Mesenchymal stem cell (in vitro differentiated cells and primary cell): ENCODE data around the gene BCL3.

Experiments
- DNase-seq: peaks from one replicate; pipeline ENCODE4 v3.0.0-alpha.2; 2013
- H2AFZ ChIP-seq: one replicate; pipeline ENCODE4 v1.6.1; 2013; ENCODE audit warnings: low read depth, mild to moderate bottlenecking, control low read depth, inconsistent platforms, low read length, moderate library complexity
- H2AK5ac ChIP-seq: 2 replicates; pipeline ENCODE4 v1.6.1; 2013; ENCODE audit warnings: low read length, moderate library complexity, mild to moderate bottlenecking, inconsistent platforms; ENCODE audit not compliant: severe bottlenecking
- H2BK120ac ChIP-seq: one replicate; pipeline ENCODE4 v1.6.1; 2013; ENCODE audit warnings: low read depth, mild to moderate bottlenecking, inconsistent platforms, low read length, moderate library complexity
- H2BK12ac ChIP-seq, 2 experiments: one replicate each; pipeline ENCODE4 v1.6.1; 2013; ENCODE audit warnings: inconsistent platforms in 2 of 2, low read length in 2 of 2, mild to moderate bottlenecking in 2 of 2, moderate library complexity in 2 of 2, control low read depth in 1 of 2
- H2BK15ac ChIP-seq: one replicate; pipeline ENCODE4 v1.6.1; 2013; ENCODE audit warnings: mild to moderate bottlenecking, low read depth, inconsistent platforms; ENCODE audit not compliant: poor library complexity, severe bottlenecking
- H2BK5ac ChIP-seq: 2 replicates; pipeline ENCODE4 v1.6.1; 2013; ENCODE audit warnings: low read depth, mild to moderate bottlenecking, low read length, control low read depth, inconsistent platforms; ENCODE audit not compliant: poor library complexity, severe bottlenecking
- H3K14ac ChIP-seq, 2 experiments: one replicate each; pipeline ENCODE4 v1.6.1; 2013; ENCODE audit warnings: inconsistent platforms in 2 of 2, low read length in 2 of 2, control low read depth in 1 of 2, mild to moderate bottlenecking in 1 of 2, moderate library complexity in 1 of 2
- H3K18ac ChIP-seq, 2 experiments: one replicate each; pipeline ENCODE4 v1.6.1; 2013; ENCODE audit warnings: inconsistent platforms in 2 of 2, low read length in 2 of 2, control low read depth in 1 of 2, low read depth in 1 of 2, mild to moderate bottlenecking in 1 of 2
- H3K23ac ChIP-seq, 2 experiments: one replicate each; pipeline ENCODE4 v1.6.1; 2013; ENCODE audit warnings: inconsistent platforms in 2 of 2, low read length in 2 of 2, mild to moderate bottlenecking in 2 of 2, moderate library complexity in 2 of 2, control low read depth in 1 of 2
- H3K27ac ChIP-seq: 2 replicates; pipeline ENCODE4 v1.5.1; 2013; ENCODE audit warnings: mild to moderate bottlenecking, moderate library complexity, low read length, control low read depth, inconsistent platforms; ENCODE audit not compliant: poor library complexity, severe bottlenecking
- H3K27me3 ChIP-seq, 2 experiments: 2 replicates each; pipeline versions ENCODE4 v1.6.1 to v1.7.0; 2013; ENCODE audit warnings: low read length in 2 of 2, mild to moderate bottlenecking in 2 of 2, moderate library complexity in 2 of 2, control low read depth in 1 of 2, inconsistent platforms in 1 of 2; ENCODE audit not compliant: control insufficient read depth in 1 of 2, insufficient read depth in 1 of 2
- H3K36me3 ChIP-seq, 2 experiments: 2 replicates each; pipeline versions ENCODE4 v1.6.1 to v1.7.0; 2013; ENCODE audit warnings: low read length in 2 of 2, control low read depth in 1 of 2, inconsistent platforms in 1 of 2, low read depth in 1 of 2, mild to moderate bottlenecking in 1 of 2; ENCODE audit not compliant: insufficient read depth in 2 of 2, control insufficient read depth in 1 of 2
- H3K4ac ChIP-seq, 2 experiments: one replicate each; pipeline ENCODE4 v1.6.1; 2013; ENCODE audit warnings: inconsistent platforms in 2 of 2, low read length in 2 of 2, mild to moderate bottlenecking in 2 of 2, moderate library complexity in 2 of 2, control low read depth in 1 of 2, low read depth in 1 of 2
- H3K4me1 ChIP-seq: 2 replicates; pipeline ENCODE4 v1.6.1; 2013; ENCODE audit warnings: low read depth, low read length, control low read depth; ENCODE audit not compliant: control insufficient read depth, insufficient read depth
- H3K4me2 ChIP-seq: 2 replicates; pipeline ENCODE4 v1.6.1; 2013; ENCODE audit warnings: low read length, mild to moderate bottlenecking, inconsistent platforms; ENCODE audit not compliant: poor library complexity, severe bottlenecking
- H3K4me3 ChIP-seq, 2 experiments: 2 replicates each; pipeline versions ENCODE4 v1.5.1 to v1.7.0; 2013; ENCODE audit warnings: low read length in 2 of 2, mild to moderate bottlenecking in 2 of 2, control low read depth in 1 of 2, low read depth in 1 of 2; ENCODE audit not compliant: insufficient read depth in 1 of 2
- H3K79me1 ChIP-seq: replicated peaks from 2 replicates; pipeline ENCODE4 v1.6.1; 2013; ENCODE audit warnings: mild to moderate bottlenecking, control low read depth, low read length, inconsistent platforms; ENCODE audit not compliant: poor library complexity, severe bottlenecking
- H3K9ac ChIP-seq: 2 replicates; pipeline ENCODE4 v1.7.0; 2013; ENCODE audit warnings: mild to moderate bottlenecking, low read length, moderate library complexity
- H3K9me3 ChIP-seq: 2 replicates; pipeline ENCODE4 v1.7.0; 2013; ENCODE audit warnings: mild to moderate bottlenecking, low read length; ENCODE audit not compliant: control insufficient read depth
- H4K8ac ChIP-seq: one replicate; pipeline ENCODE4 v1.6.1; 2013; ENCODE audit warnings: inconsistent platforms, mild to moderate bottlenecking, low read length, moderate library complexity
- H4K91ac ChIP-seq: one replicate; pipeline ENCODE4 v1.6.1; 2013; ENCODE audit warnings: mild to moderate bottlenecking, low read length, inconsistent platforms
- WGBS: methylation state at CpG from one replicate; pipeline ENCODE4 v1.1.7; 2013; ENCODE audit warnings: mixed read lengths; 5-methylcytosine and 5-hydroxymethylcytosine counted together

The BCL3 gene

GRCh38 chr19:44712864-44713515, 35.5 kb upstream of the BCL3 start:
- Histone ChIP-seq H3K18ac (no peak overlapping the region), H3K27ac (no peak overlapping the region), H3K4me1 (no peaks in the 10 kb centered on the region), H3K4me3 (no peak overlapping the region), H2BK12ac (no peak overlapping the region), H2BK15ac (no peak overlapping the region), H4K8ac (no peak overlapping the region), H3K4me2 (no peak overlapping the region), H3K9ac (no peak overlapping the region), H3K23ac (no peak overlapping the region), H2BK5ac (no peak overlapping the region), H4K91ac (no peak overlapping the region), H3K27me3 (peaks cover 0 to 16% of the 10 kb centered on the region in 2 experiments), H3K36me3 (no peaks in the 10 kb centered on the region), H3K9me3 (peaks cover 5% of the 10 kb centered on the region), H2AK5ac (no peak overlapping the region), H3K4ac (no peak overlapping the region), H3K79me1 (no peaks in the 10 kb centered on the region), H2BK120ac (no peak overlapping the region), H3K14ac (no peak overlapping the region), H2AFZ (no peak overlapping the region)
- DNase-seq: peak; percentile 26
- WGBS: 50% methylated on average over 2 of the region's 4 CpGs

GRCh38 chr19:44714597-44715169, 33.8 kb upstream of the BCL3 start:
- H2AK5ac ChIP-seq: no peak overlapping the region
- H2BK12ac ChIP-seq: peak overlapping the region in 1 of 2 experiments; percentile 19
- H3K9ac ChIP-seq: no peak overlapping the region
- H3K27me3 ChIP-seq: peaks cover 0 to 11% of the 10 kb centered on the region in 2 experiments
- no peak overlapping the region for H2BK120ac ChIP-seq
- no peak overlapping the region for H3K4me2 ChIP-seq
- H2AFZ ChIP-seq: no peak overlapping the region
- H3K14ac ChIP-seq: no peak overlapping the region
- no peak overlapping the region for H3K18ac ChIP-seq
- no peak for DNase-seq
- H3K23ac ChIP-seq: no peak overlapping the region
- no peak overlapping the region for H2BK5ac ChIP-seq
- peaks cover 5% of the 10 kb centered on the region for H3K9me3 ChIP-seq
- H4K8ac ChIP-seq: no peak overlapping the region
- peaks cover 11% of the 10 kb centered on the region for H3K4me1 ChIP-seq
- no peak overlapping the region for H3K4ac ChIP-seq
- no peak overlapping the region for H2BK15ac ChIP-seq
- H3K79me1 ChIP-seq: no peaks in the 10 kb centered on the region
- H3K27ac ChIP-seq: no peak overlapping the region
- 44% methylated on average over 2 of the region's 2 CpGs for WGBS
- H4K91ac ChIP-seq: no peak overlapping the region
- no peak overlapping the region for H3K4me3 ChIP-seq
- H3K36me3 ChIP-seq: no peaks in the 10 kb centered on the region

GRCh38 chr19:44717603-44718002, 30.9 kb upstream of the BCL3 start:
- Histone ChIP-seq H2AK5ac (peak overlapping the region; percentile 67), H3K4ac (no peak overlapping the region), H3K79me1 (no peaks in the 10 kb centered on the region), H4K91ac (no peak overlapping the region), H4K8ac (no peak overlapping the region), H2BK15ac (no peak overlapping the region), H3K9me3 (peaks cover 5% of the 10 kb centered on the region), H3K27me3 (no peaks in the 10 kb centered on the region), H3K18ac (peak overlapping the region in 1 of 2 experiments; percentile 55), H3K27ac (no peak overlapping the region), H3K4me3 (no peak overlapping the region), H3K9ac (peak overlapping the region; percentile 71), H2AFZ (no peak overlapping the region), H3K4me2 (no peak overlapping the region), H3K14ac (no peak overlapping the region), H3K36me3 (no peaks in the 10 kb centered on the region), H2BK12ac (peak overlapping the region in 1 of 2 experiments; percentile 86), H3K4me1 (peaks cover 17% of the 10 kb centered on the region), H2BK5ac (no peak overlapping the region), H3K23ac (no peak overlapping the region), H2BK120ac (no peak overlapping the region)
- 89% methylated on average over 3 of the region's 6 CpGs for WGBS
- no peak for DNase-seq

- Histone ChIP-seq H4K8ac (peak overlapping the region; percentile 97), H3K4me2 (peak overlapping the region; percentile 55), H3K27me3 (no peaks in the 10 kb centered on the region), H3K18ac (peak overlapping the region; percentile 98), H2BK15ac (peak overlapping the region; percentile 92), H3K4me1 (peaks cover 17% of the 10 kb centered on the region), H3K4me3 (peak overlapping the region in 1 of 2 experiments; percentile 4), H2BK120ac (peak overlapping the region; percentile 86), H3K23ac (no peak overlapping the region), H3K79me1 (no peaks in the 10 kb centered on the region), H2BK12ac (peak overlapping the region; percentile 84 to 99), H2BK5ac (peak overlapping the region; percentile 68), H3K36me3 (no peaks in the 10 kb centered on the region), H3K14ac (peak overlapping the region in 1 of 2 experiments; percentile 35), H3K27ac (peak overlapping the region; percentile 61), H3K4ac (peak overlapping the region; percentile 69 to 91), H3K9ac (peak overlapping the region; percentile 71), H2AFZ (no peak overlapping the region), H3K9me3 (peaks cover 5% of the 10 kb centered on the region), H4K91ac (peak overlapping the region; percentile 99), H2AK5ac (peak overlapping the region; percentile 82)
- DNase-seq: peak; percentile 83
- 44% methylated on average over 10 of the region's 11 CpGs for WGBS
These were observed 29.9 kb upstream of the BCL3 start for GRCh38 chr19:44718441-44719261.
